ENCODE measurements around the gene GNLY.
"Not testable (repeated sequence)": the region's sequence is repeated elsewhere in the genome, so short reads cannot be mapped to it uniquely, and the experiment has no call there.

Gene GNLY

DNA sequence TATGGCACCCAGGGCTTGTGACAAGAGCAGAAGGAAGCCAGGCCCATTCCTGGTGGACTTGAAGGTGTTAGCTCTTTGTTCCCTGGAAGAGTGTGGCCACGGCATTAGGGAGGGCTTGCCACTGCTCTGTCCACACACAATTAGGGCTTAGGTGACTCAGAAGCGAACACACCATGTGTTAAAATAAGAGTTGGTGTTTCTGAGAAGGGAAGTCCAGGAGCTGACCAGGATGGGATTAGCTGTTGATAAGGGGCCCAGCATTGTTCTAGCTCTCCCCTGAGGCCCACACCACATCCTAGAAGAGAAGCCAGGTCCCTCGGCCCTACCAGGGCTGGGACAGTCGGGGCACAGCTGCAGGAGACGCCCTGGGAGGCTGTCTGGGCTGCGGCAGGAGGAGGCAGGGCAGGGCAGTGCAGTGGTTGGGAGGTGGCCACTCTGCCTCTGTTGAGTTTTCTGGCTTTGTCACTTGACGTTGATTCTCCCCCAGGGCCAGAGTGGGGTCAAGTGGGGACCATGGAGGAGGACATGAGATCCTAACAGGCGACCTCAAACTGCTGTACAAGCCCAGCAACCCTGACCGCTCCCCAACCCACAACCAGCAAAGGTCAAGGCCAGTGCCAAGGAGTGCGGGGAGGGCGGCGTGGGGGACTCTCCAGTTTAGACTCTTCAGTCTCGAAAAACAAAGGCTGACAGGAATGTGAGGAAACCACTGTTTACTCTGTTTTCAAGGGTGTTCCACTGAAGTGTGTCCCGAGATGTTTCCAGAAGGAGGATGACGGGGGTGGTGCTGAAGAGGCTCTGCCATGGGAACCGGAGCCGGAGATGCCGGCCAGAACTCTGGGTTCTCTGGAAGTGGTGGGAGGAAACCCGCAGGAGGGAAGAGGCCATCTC is 16.8 kb downstream of the GNLY start:
- DNase-seq (ENCODE audit: low spot score), result no peak

- no peak for DNase-seq (ENCODE audit: low spot score)
Observed at GRCh38 chr2:85711578-85712060, 17.5 kb downstream of the GNLY start.

DNA sequence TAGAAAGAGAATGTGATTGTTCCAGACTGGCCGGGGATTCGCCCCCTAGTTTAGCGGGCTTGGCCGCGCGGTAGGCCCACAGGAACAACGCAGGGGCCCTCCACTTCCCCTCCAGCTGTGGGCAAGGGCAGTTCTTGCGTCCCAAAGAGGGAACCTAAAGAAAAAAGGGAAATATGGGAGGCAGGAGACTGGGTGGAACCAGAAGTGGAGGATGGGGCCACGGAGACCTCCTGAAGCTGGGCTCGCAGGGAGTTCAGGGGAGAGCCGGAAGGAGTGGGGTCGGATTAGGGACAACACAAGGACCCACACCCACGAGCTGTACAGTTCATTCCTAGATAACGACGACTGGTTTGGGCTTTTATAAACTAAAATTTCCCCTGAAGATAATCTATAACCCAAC is 18.2 kb downstream of the GNLY start:
- no peak for DNase-seq (ENCODE audit: low spot score)

DNA sequence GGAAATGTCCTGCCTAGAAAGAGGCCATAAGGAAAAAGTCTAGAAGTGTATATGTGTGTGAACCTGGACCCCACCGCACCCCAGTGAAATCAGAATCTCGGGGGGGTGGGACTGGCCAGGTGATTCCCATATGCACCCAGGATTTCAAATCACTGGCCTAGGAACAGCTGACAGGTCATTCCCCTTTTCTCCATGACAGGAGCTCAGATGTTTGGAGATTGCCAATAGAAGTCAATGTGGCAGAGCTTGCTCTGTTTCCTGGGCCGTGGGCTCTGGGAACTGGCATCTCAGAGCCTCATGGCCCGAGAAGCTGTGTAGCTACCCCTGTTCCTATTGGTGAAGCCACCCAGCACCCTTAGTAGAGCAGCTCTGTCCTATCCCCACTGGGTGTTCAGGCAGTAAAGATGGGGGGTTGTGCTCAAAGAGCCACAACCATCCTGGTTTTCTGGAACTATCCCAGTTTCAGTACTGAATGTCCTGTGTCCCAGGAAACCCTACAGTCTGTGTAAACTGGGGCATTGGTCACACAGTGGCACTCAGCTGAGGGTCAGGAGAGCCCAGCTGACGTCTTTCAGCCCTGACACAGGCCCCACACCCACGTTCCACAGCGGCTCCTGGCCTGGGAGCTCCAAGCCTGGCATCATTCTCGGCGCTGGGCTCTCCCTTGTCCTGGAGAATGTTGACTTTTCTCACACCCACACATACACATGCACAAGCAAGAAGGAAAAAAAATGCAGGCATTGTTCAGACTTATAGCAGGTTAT is 18.9 kb downstream of the GNLY start:
- no peak for DNase-seq (ENCODE audit: low spot score)

GRCh38 chr2:85713836-85714235 is 19.7 kb downstream of the GNLY start:
- DNase-seq (ENCODE audit: low spot score), result no peak

GRCh38 chr2:85714421-85714820 is 20.3 kb downstream of the GNLY start:
- not testable (repeated sequence) for DNase-seq (ENCODE audit: low spot score)

DNA sequence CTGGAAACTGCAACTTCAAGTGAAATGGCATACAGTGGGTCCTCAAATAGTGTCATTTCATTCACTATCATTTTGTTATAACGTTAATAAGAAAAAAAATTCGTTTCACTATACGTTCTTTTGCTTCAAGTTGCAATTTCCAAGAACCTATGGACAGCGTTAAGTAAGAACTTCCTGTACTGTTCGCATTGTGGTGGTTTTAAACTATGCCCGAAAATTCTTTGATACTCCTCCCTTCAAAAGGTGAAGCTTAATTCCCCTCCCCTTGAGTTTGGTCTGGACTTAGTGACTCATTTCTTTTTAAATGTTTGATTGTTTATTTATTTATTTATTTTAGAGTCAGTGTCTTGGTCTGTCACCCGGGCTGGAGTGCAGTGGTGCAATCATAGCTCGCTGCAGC is 20.7 kb downstream of the GNLY start:
- DNase-seq (ENCODE audit: low spot score), result no peak

GRCh38 chr2:85716346-85716914 is 22.3 kb downstream of the GNLY start:
- DNase-seq (ENCODE audit: low spot score), result no peak

- DNase-seq (ENCODE audit: low spot score), result no peak
Observed at GRCh38 chr2:85717308-85718008, 23.3 kb downstream of the GNLY start.

GRCh38 chr2:85718009-85718391 is 23.8 kb downstream of the GNLY start:
- no peak for DNase-seq (ENCODE audit: low spot score)

GRCh38 chr2:85718885-85719492 is 24.8 kb downstream of the GNLY start:
- no peak for DNase-seq (ENCODE audit: low spot score)

GRCh38 chr2:85719609-85720240 is 25.6 kb downstream of the GNLY start:
- DNase-seq (ENCODE audit: low spot score), result no peak

DNA sequence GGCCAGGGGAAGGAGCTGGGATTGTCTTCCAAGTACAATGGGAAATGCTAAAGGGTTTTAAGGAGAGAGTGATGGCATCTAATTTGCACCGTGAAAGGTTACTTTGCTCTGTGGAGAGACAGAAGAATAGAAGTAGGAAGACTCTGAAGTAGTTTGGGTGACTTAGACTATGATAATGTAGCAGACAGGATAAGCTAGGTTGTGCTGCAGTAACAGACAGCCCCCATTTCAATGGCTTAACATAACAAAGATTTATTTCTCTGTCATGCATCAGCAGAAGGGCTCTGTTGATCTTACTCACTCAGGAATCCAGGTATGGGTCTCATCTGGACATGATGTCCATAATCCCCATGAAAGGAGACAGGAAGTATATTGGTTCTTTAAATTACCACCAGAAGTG is 26.4 kb downstream of the GNLY start:
- DNase-seq (ENCODE audit: low spot score), result no peak

DNA sequence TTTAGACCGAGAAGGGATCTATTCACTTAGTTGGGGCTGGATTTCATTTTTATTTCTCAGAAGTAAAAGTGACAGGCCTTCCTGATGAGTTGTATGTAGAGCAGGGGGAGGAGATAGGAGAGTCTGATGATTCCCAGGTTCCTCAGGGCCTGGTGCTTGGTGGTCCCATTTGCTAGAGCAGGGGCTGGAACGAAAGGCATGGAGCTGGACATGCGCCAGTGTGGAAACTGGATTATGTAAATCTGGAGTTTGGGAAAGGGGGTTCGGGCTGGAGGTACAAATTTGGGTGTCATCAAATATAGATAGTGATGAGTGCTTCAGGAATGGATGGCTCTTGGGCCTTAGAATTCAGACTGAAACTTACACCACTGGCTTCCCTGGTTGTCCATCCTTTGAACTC is 27.5 kb downstream of the GNLY start:
- DNase-seq (ENCODE audit: low spot score), result no peak

DNA sequence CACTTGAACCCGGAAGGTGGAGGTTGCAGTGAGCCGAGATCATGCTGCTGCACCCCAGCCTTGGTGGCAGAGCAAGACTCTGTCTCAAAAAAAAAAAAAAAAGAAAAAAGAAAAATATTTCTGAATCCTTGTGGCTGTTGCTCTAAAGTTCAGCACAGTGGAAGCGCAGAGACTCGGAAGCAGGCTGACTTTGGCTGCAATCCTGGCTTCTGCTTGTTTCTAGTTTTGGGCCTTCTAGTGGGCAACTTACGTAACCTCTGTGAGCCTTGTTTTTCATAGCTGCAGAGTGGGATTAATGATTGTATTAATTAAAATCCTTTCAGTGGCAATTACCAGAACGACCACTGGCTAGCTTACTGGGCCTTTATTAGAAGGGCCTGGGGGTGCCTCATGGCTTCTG is 28.4 kb downstream of the GNLY start:
- DNase-seq (ENCODE audit: low spot score), result no peak

- no peak for DNase-seq (ENCODE audit: low spot score)
Observed at GRCh38 chr2:85723707-85724360, 29.7 kb downstream of the GNLY start.

GRCh38 chr2:85724731-85725181 is 30.6 kb downstream of the GNLY start:
- no peak for DNase-seq (ENCODE audit: low spot score)

DNA sequence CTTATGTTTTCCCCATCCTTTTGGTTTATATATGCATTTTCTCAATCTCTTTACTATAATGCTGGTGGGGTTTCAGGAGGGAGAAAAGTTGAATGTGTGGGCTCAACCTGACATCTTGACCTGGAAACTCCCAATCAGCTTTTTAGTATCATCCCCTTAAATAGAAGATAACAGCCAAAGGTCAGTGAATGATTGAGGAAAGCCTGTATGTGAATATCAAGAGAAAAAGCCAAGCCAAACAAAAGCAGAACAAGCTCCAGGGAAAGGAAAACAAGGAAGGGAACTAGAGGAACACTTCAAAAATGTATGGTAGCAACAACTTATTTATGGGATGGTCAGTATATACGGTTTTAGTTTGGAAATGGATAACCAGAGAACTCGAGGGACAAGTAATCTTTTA is 31.3 kb downstream of the GNLY start:
- no peak for DNase-seq (ENCODE audit: low spot score)

GRCh38 chr2:85727798-85728197 is 33.6 kb downstream of the GNLY start:
- no peak for DNase-seq (ENCODE audit: low spot score)

GRCh38 chr2:85728342-85728741 is 34.2 kb downstream of the GNLY start:
- no peak for DNase-seq (ENCODE audit: low spot score)
